Trophoblast cell (in vitro differentiated cells and primary cell): Measurements from ENCODE around the gene FKBP5.

Source experiments
- DNase-seq, 2 donors: peaks; one replicate each; pipeline ENCODE4 v3.0.0-alpha.2; 2016
- H2AFZ ChIP-seq: 2 replicates; pipeline ENCODE4 v1.6.1; 2013; ENCODE audit warnings: low read length, moderate library complexity, mild to moderate bottlenecking; ENCODE audit not compliant: insufficient read depth, poor library complexity
- H2AK5ac ChIP-seq: 2 replicates; pipeline ENCODE4 v1.6.1; 2013; ENCODE audit warnings: mild to moderate bottlenecking, low read length
- H2BK120ac ChIP-seq: 2 replicates; pipeline ENCODE4 v1.6.1; 2013; ENCODE audit warnings: low read length, mild to moderate bottlenecking, moderate library complexity; ENCODE audit not compliant: insufficient read depth, poor library complexity
- H2BK12ac ChIP-seq: 2 replicates; pipeline ENCODE4 v1.6.1; 2013; ENCODE audit warnings: mild to moderate bottlenecking, low read length, moderate library complexity
- H2BK5ac ChIP-seq: 2 replicates; pipeline ENCODE4 v1.6.1; 2013; ENCODE audit warnings: low read length, low read depth, moderate library complexity, mild to moderate bottlenecking; ENCODE audit not compliant: poor library complexity
- H3K14ac ChIP-seq: 2 replicates; pipeline ENCODE4 v1.6.1; 2013; ENCODE audit warnings: mild to moderate bottlenecking, low read length
- H3K18ac ChIP-seq: 2 replicates; pipeline ENCODE4 v1.6.1; 2013; ENCODE audit warnings: mild to moderate bottlenecking, low read length
- H3K23ac ChIP-seq: 2 replicates; pipeline ENCODE4 v1.6.1; 2013; ENCODE audit warnings: low read length
- H3K27ac ChIP-seq: 2 replicates; pipeline ENCODE4 v1.5.1; 2013; ENCODE audit warnings: low read depth, mild to moderate bottlenecking, inconsistent platforms, low read length, moderate library complexity
- H3K27me3 ChIP-seq: 2 replicates; pipeline ENCODE4 v1.6.1; 2013; ENCODE audit warnings: inconsistent platforms, mild to moderate bottlenecking, low read length, moderate library complexity; ENCODE audit not compliant: insufficient read depth
- H3K36me3 ChIP-seq, 2 experiments: 1 replicate in 1 of 2; 2 replicates in 1 of 2; pipeline ENCODE4 v1.6.1; 2013; ENCODE audit warnings: low read length in 2 of 2, mild to moderate bottlenecking in 2 of 2, moderate library complexity in 1 of 2; ENCODE audit not compliant: insufficient read depth in 2 of 2, control insufficient read depth in 1 of 2
- H3K4ac ChIP-seq: 2 replicates; pipeline ENCODE4 v1.6.1; 2013; ENCODE audit warnings: low read depth, mild to moderate bottlenecking, low read length, moderate library complexity
- H3K4me1 ChIP-seq, 2 experiments: 1 replicate in 1 of 2; 2 replicates in 1 of 2; pipeline ENCODE4 v1.6.1; 2013; ENCODE audit warnings: low read length in 2 of 2, mild to moderate bottlenecking in 2 of 2, moderate library complexity in 1 of 2; ENCODE audit not compliant: insufficient read depth in 2 of 2, control insufficient read depth in 1 of 2
- H3K4me2 ChIP-seq: 2 replicates; pipeline ENCODE4 v1.6.1; 2013; ENCODE audit warnings: inconsistent platforms, mild to moderate bottlenecking, low read length, moderate library complexity
- H3K4me3 ChIP-seq: 2 replicates; pipeline ENCODE4 v1.5.1; 2013; ENCODE audit warnings: mild to moderate bottlenecking, low read depth, low read length, inconsistent platforms
- H3K79me1 ChIP-seq: one replicate; pipeline ENCODE4 v1.6.1; 2013; ENCODE audit warnings: low read length
- H3K79me2 ChIP-seq: 2 replicates; pipeline ENCODE4 v1.6.1; 2013; ENCODE audit warnings: low read length, mild to moderate bottlenecking; ENCODE audit not compliant: control insufficient read depth, insufficient read depth, poor library complexity
- H3K9ac ChIP-seq: 2 replicates; pipeline ENCODE4 v1.6.1; 2013; ENCODE audit warnings: mild to moderate bottlenecking, low read length
- H3K9me3 ChIP-seq: 2 replicates; pipeline ENCODE4 v1.6.1; 2013; ENCODE audit warnings: low read depth, mild to moderate bottlenecking, control low read depth, inconsistent platforms, low read length; ENCODE audit not compliant: insufficient read depth
- H4K12ac ChIP-seq: 2 replicates; pipeline ENCODE4 v1.6.1; 2013; ENCODE audit warnings: low read depth, mild to moderate bottlenecking, low read length, moderate library complexity
- H4K8ac ChIP-seq: 2 replicates; pipeline ENCODE4 v1.6.1; 2013; ENCODE audit warnings: low read depth, mild to moderate bottlenecking, low read length, moderate library complexity
- H4K91ac ChIP-seq: one replicate; pipeline ENCODE4 v1.6.1; 2013; ENCODE audit warnings: low read depth, mild to moderate bottlenecking, low read length, moderate library complexity
- WGBS: extraction: QIAGEN DNeasy Blood & Tissue Kit; methylation state at CpG from one replicate; pipeline ENCODE4 v1.1.7; 2013; ENCODE audit warnings: missing lambda C conversion rate; ENCODE audit not compliant: insufficient read length, insufficient coverage; ENCODE audit errors: extremely low coverage; 5-methylcytosine and 5-hydroxymethylcytosine counted together

Gene FKBP5

GRCh38 chr6:35647400-35647799, 41.3 kb downstream of the FKBP5 start:
- Histone ChIP-seq H3K4me3 (no peak overlapping the region), H3K4ac (no peak overlapping the region), H2BK5ac (no peak overlapping the region), H3K79me2 (no peaks in the 10 kb centered on the region), H3K79me1 (no peaks in the 10 kb centered on the region), H3K27me3 (no peaks in the 10 kb centered on the region), H2AFZ (no peak overlapping the region), H2BK12ac (no peak overlapping the region), H3K27ac (no peak overlapping the region), H2BK120ac (no peak overlapping the region), H3K9me3 (no peaks in the 10 kb centered on the region), H3K18ac (no peak overlapping the region), H4K12ac (no peak overlapping the region), H3K23ac (no peak overlapping the region), H3K4me1 (no peaks in the 10 kb centered on the region), H3K4me2 (no peak overlapping the region), H4K8ac (no peak overlapping the region), H3K36me3 (no peaks in the 10 kb centered on the region), H3K14ac (no peak overlapping the region), H3K9ac (no peak overlapping the region), H4K91ac (no peak overlapping the region), H2AK5ac (no peak overlapping the region)
- no peak for DNase-seq
- no CpG with 5 or more reads among the region's 1 CpG for WGBS

DNA sequence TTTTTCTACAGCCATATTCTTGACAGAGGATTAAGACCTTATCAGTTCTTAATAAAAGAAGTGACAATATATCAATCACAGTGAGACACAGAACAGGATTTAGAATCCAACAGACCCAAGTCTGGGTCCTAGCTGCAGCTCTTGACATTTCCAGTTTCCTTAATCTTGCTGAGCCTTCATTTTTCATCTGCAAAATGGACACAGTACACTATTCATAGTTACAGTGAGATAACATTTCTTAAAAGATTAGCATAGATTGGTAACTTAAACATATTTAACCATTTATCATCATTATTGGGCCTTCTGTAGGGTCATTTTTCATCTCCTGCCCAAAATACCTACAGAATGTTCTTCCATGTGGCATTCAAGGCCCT, 45.6 kb downstream of the FKBP5 start:
- Histone ChIP-seq H3K36me3 (no peaks in the 10 kb centered on the region), H2AK5ac (no peak overlapping the region), H3K14ac (no peak overlapping the region), H3K18ac (no peak overlapping the region), H3K4me1 (no peaks in the 10 kb centered on the region), H2BK5ac (no peak overlapping the region), H4K91ac (no peak overlapping the region), H3K23ac (no peak overlapping the region), H2AFZ (no peak overlapping the region), H4K12ac (no peak overlapping the region), H3K4ac (no peak overlapping the region), H3K27ac (no peak overlapping the region), H3K4me2 (no peak overlapping the region), H3K79me1 (no peaks in the 10 kb centered on the region), H3K9me3 (no peaks in the 10 kb centered on the region), H2BK12ac (no peak overlapping the region), H4K8ac (no peak overlapping the region), H3K9ac (no peak overlapping the region), H3K27me3 (no peaks in the 10 kb centered on the region), H3K79me2 (no peaks in the 10 kb centered on the region), H2BK120ac (no peak overlapping the region), H3K4me3 (no peak overlapping the region)
- no peak for DNase-seq

GRCh38 chr6:35642471-35643161, 46.1 kb downstream of the FKBP5 start:
- H2BK5ac ChIP-seq: no peak overlapping the region
- H3K23ac ChIP-seq: no peak overlapping the region
- DNase-seq: no peak
- H3K79me1 ChIP-seq: no peaks in the 10 kb centered on the region
- H3K79me2 ChIP-seq: no peaks in the 10 kb centered on the region
- H3K4me2 ChIP-seq: no peak overlapping the region
- H4K8ac ChIP-seq: no peak overlapping the region
- no peak overlapping the region for H4K12ac ChIP-seq
- H3K4ac ChIP-seq: no peak overlapping the region
- no peaks in the 10 kb centered on the region for H3K4me1 ChIP-seq
- no peak overlapping the region for H2BK120ac ChIP-seq
- H3K27me3 ChIP-seq: no peaks in the 10 kb centered on the region
- H3K27ac ChIP-seq: no peak overlapping the region
- no CpG with 5 or more reads among the region's 1 CpG for WGBS
- H4K91ac ChIP-seq: no peak overlapping the region
- no peaks in the 10 kb centered on the region for H3K9me3 ChIP-seq
- H2AFZ ChIP-seq: no peak overlapping the region
- no peak overlapping the region for H3K18ac ChIP-seq
- H3K4me3 ChIP-seq: no peak overlapping the region
- no peak overlapping the region for H3K9ac ChIP-seq
- no peak overlapping the region for H3K14ac ChIP-seq
- H2AK5ac ChIP-seq: no peak overlapping the region
- no peak overlapping the region for H2BK12ac ChIP-seq
- H3K36me3 ChIP-seq: no peaks in the 10 kb centered on the region

DNA sequence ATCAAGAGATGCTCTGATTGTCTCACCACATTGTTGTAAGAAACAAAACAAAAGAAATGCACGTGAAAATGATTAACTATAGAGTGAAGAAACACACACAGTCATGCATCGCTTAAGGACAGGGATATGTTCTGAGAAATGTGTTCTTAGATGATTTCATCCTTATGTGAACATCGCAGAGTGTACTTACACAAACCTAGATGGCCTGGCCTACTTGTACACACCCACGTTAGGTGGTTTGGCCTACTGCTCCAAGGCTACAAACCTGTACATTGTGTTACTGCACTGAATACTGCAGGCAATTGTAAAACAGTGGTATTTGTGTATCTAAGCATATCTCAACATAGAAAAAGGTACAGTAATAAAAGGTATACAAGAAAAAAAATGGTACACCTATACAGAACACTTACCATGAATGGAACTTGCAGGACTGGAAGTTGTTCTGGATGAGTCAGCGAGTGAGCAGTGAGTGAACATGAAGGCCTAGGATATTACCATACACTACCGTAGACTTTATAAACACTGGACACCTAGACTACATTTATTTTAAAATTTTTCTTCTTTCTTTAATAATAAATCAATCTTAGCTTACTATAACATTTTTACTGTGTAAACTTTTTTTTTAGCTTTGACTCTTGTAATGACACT, 48.6 kb downstream of the FKBP5 start:
- no peak for DNase-seq
- Histone ChIP-seq H3K9me3 (no peaks in the 10 kb centered on the region), H2BK120ac (no peak overlapping the region), H3K4ac (no peak overlapping the region), H3K4me3 (no peak overlapping the region), H2AK5ac (no peak overlapping the region), H3K23ac (no peak overlapping the region), H2BK12ac (no peak overlapping the region), H3K79me1 (no peaks in the 10 kb centered on the region), H2BK5ac (no peak overlapping the region), H3K9ac (no peak overlapping the region), H2AFZ (no peak overlapping the region), H4K8ac (no peak overlapping the region), H4K12ac (no peak overlapping the region), H3K27ac (no peak overlapping the region), H3K4me1 (no peaks in the 10 kb centered on the region), H3K14ac (no peak overlapping the region), H3K18ac (no peak overlapping the region), H4K91ac (no peak overlapping the region), H3K4me2 (no peak overlapping the region), H3K79me2 (no peaks in the 10 kb centered on the region), H3K27me3 (no peaks in the 10 kb centered on the region), H3K36me3 (no peaks in the 10 kb centered on the region)
- WGBS: no CpG with 5 or more reads among the region's 6 CpGs
